Skeletal muscle satellite cell (primary cell): ENCODE data around the gene BTF3.

Experiments
- H3K27me3 ChIP-seq: 2 replicates; pipeline ENCODE4 v1.7.0; 2013; ENCODE audit warnings: low read length; ENCODE audit not compliant: control insufficient read depth, insufficient read depth
- H3K36me3 ChIP-seq: 2 replicates; pipeline ENCODE4 v1.7.0; 2013; ENCODE audit warnings: mild to moderate bottlenecking, control low read depth, low read length; ENCODE audit not compliant: insufficient read depth
- H3K4me1 ChIP-seq: 2 replicates; pipeline ENCODE4 v1.7.0; 2013; ENCODE audit warnings: low read length; ENCODE audit not compliant: control insufficient read depth, insufficient read depth
- H3K4me2 ChIP-seq: 2 replicates; pipeline ENCODE4 v1.7.0; 2013; ENCODE audit warnings: mild to moderate bottlenecking, low read length
- H3K4me3 ChIP-seq: 2 replicates; pipeline ENCODE4 v1.7.0; 2013; ENCODE audit warnings: low read length
- H3K9ac ChIP-seq: 2 replicates; pipeline ENCODE4 v1.7.0; 2013; ENCODE audit warnings: mild to moderate bottlenecking, low read depth, low read length, moderate library complexity
- H3K9me3 ChIP-seq: replicated peaks from 2 replicates; pipeline ENCODE4 v1.7.0; 2013; ENCODE audit warnings: mild to moderate bottlenecking, control low read depth, low read length

Gene BTF3

GRCh38 chr5:73552642-73553041, 54.4 kb downstream of the BTF3 start:
- Histone ChIP-seq H3K27me3 (no peaks in the 10 kb centered on the region), H3K36me3 (peaks cover 24% of the 10 kb centered on the region)

More at GRCh38 chr5:73552642-73553041, 54.4 kb downstream of the BTF3 start:
- Histone ChIP-seq H3K4me3 (no peak overlapping the region), H3K9ac (no peak overlapping the region), H3K9me3 (no peaks in the 10 kb centered on the region), H3K4me1 (no peaks in the 10 kb centered on the region), H3K4me2 (no peak overlapping the region)
